Keratinocyte (primary cell): ENCODE data around the gene DPM3. TPM values are rescaled to one million over a fixed set of nuclear protein-coding genes. Genes with fewer than 3 reads are reported as not detected.

Source experiments
- DNase-seq: peaks from one replicate; pipeline ENCODE4 v3.0.0-alpha.2; 2011; ENCODE audit warnings: low read depth, missing footprints, low spot score
- FAIRE-seq: peaks from 2 replicates; lab custom pipeline; 2011; peaks lifted over from hg19 to GRCh38; lab: Jason Lieb, UNC
- H2AFZ ChIP-seq: 2 replicates; pipeline ENCODE4 v1.6.0; 2012; ENCODE audit warnings: low read length, control low read depth, inconsistent platforms; ENCODE audit not compliant: control insufficient read depth
- H3K27ac ChIP-seq: 2 replicates; pipeline ENCODE4 v1.5.1; 2011; ENCODE audit warnings: low read length; ENCODE audit not compliant: control insufficient read depth, insufficient read depth
- H3K27me3 ChIP-seq: 3 replicates; pipeline ENCODE4 v1.6.0; 2011; ENCODE audit warnings: low read length; ENCODE audit not compliant: control insufficient read depth, insufficient read depth; ENCODE audit errors: extremely low read depth
- H3K36me3 ChIP-seq, 2 experiments: 2 replicates in 1 of 2; 3 replicates in 1 of 2; pipeline ENCODE4 v1.5.1; 2011; ENCODE audit warnings: low read length in 2 of 2, mild to moderate bottlenecking in 1 of 2; ENCODE audit not compliant: control insufficient read depth in 2 of 2, insufficient read depth in 2 of 2; ENCODE audit errors: extremely low read depth in 1 of 2
- H3K4me1 ChIP-seq: 3 replicates; pipeline ENCODE4 v1.5.1; 2011; ENCODE audit warnings: low read length; ENCODE audit not compliant: control insufficient read depth, insufficient read depth; ENCODE audit errors: extremely low read depth
- H3K4me2 ChIP-seq: 3 replicates; pipeline ENCODE4 v1.6.0; 2011; ENCODE audit warnings: low read depth, low read length; ENCODE audit not compliant: control insufficient read depth, insufficient read depth; ENCODE audit errors: extremely low read depth
- H3K4me3 ChIP-seq, 3 experiments: fragments of 200-600 bp in 1 of 3; sonication (generic) in 1 of 3; 2 replicates in 2 of 3; 3 replicates in 1 of 3; pipeline ENCODE4 v1.5.1; 2011 to 2016; ENCODE audit warnings: low read length in 3 of 3, mild to moderate bottlenecking in 3 of 3, control low read depth in 2 of 3, inconsistent platforms in 1 of 3, low read depth in 1 of 3, mixed read lengths in 1 of 3, mixed run types in 1 of 3, moderate library complexity in 1 of 3; ENCODE audit not compliant: control insufficient read depth in 2 of 3, insufficient read depth in 2 of 3; ENCODE audit errors: extremely low read depth in 1 of 3
- H3K79me2 ChIP-seq: 2 replicates; pipeline ENCODE4 v1.6.0; 2012; ENCODE audit warnings: low read length; ENCODE audit not compliant: control insufficient read depth, insufficient read depth
- H3K9ac ChIP-seq: 3 replicates; pipeline ENCODE4 v1.6.0; 2011; ENCODE audit warnings: low read length; ENCODE audit not compliant: control insufficient read depth, insufficient read depth; ENCODE audit errors: extremely low read depth
- H3K9me1 ChIP-seq: 3 replicates; pipeline ENCODE4 v1.6.0; 2011; ENCODE audit warnings: low read length; ENCODE audit not compliant: control insufficient read depth, insufficient read depth; ENCODE audit errors: extremely low read depth
- H3K9me3 ChIP-seq: 2 replicates; pipeline ENCODE4 v1.5.1; 2012; ENCODE audit warnings: low read depth, low read length; ENCODE audit not compliant: control insufficient read depth
- H4K20me1 ChIP-seq: 3 replicates; pipeline ENCODE4 v1.6.0; 2011; ENCODE audit warnings: low read length; ENCODE audit not compliant: control insufficient read depth, insufficient read depth; ENCODE audit errors: extremely low read depth
- CTCF ChIP-seq, 3 experiments: IDR thresholded peaks in 1 of 3; conservative IDR thresholded peaks in 1 of 3; optimal IDR thresholded peaks in 1 of 3; 2 replicates in 2 of 3; 3 replicates in 1 of 3; pipeline versions ENCODE3 to v1.5.1; 2011; ENCODE audit warnings: low read length in 3 of 3, mild to moderate bottlenecking in 3 of 3, moderate library complexity in 2 of 3, control low read depth in 1 of 3, inconsistent platforms in 1 of 3; ENCODE audit not compliant: insufficient read depth in 2 of 3; ENCODE audit errors: extremely low read depth in 1 of 3
- EZH2 ChIP-seq: IDR thresholded peaks from one replicate; pipeline ENCODE4 v1.6.1; 2012; ENCODE audit warnings: inconsistent platforms, mild to moderate bottlenecking, low read length, moderate library complexity
- dilution Hi-C: fragments of 300-500 bp; cut with MboI; formaldehyde crosslinking; loops from one replicate; pipeline ENCODE4 v1.7.0; 2020; ENCODE audit warnings: low sequenced_read_pairs; ENCODE audit not compliant: extremely low pct_ligation_motif_present
- polyA plus RNA-seq, 5 experiments: library from polyadenylated mRNA; depleted of rRNA in 3 of 5; stranded (reverse) in 3 of 5; stranded (forward) in 1 of 5; unstranded in 1 of 5; fragments of >200 nt; gene quantifications; 1 replicate in 1 of 5; 2 replicates in 3 of 5; 3 replicates in 1 of 5; pipeline versions ENCODE4 v1.2.1 to v1.2.3, GENCODE V29; 2011 to 2012; ENCODE audit warnings: missing spikeins in 2 of 5, low read depth in 1 of 5, low replicate concordance in 1 of 5

The DPM3 gene
- polyA plus RNA-seq, 1 donor (not counting 4 experiments of a cell fraction or from before 2014, with no cell fraction given) = 29.3 TPM

- Histone ChIP-seq H3K36me3 (peaks cover 0 to under 1% of the 10 kb centered on the region in 2 experiments), H4K20me1 (no peaks in the 10 kb centered on the region), H3K4me3 (peak overlapping the region in 2 of 3 experiments; percentile 6 to 48), H3K9me1 (peaks cover 3% of the 10 kb centered on the region), H3K9me3 (no peaks in the 10 kb centered on the region), H3K27me3 (no peaks in the 10 kb centered on the region), H3K79me2 (peaks cover 24% of the 10 kb centered on the region), H3K27ac (peak overlapping the region; percentile 84), H3K4me1 (peaks cover 50% of the 10 kb centered on the region), H3K4me2 (peak overlapping the region; percentile 85), H2AFZ (peak overlapping the region; percentile 16), H3K9ac (peak overlapping the region; percentile 96)
- dilution Hi-C loops = no loop called here
- TF ChIP-seq CTCF (optimal IDR thresholded peaks at IDR 0.05 in 1 of 3, IDR thresholded peaks at IDR 0.05 in 1 of 3, conservative IDR thresholded peaks at IDR 0.05 in 1 of 3; ENCODE audit: extremely low read depth in 1 of 3, insufficient read depth in 2 of 3, low read length in 3 of 3) (peak in 1 of 3 experiments; percentile 12), EZH2 (no peak)
- FAIRE-seq (peak; percentile 20), DNase-seq (peak; percentile 80)
These were observed 14.8 kb downstream of the DPM3 start for GRCh38 chr1:155125511-155125945.

DNA sequence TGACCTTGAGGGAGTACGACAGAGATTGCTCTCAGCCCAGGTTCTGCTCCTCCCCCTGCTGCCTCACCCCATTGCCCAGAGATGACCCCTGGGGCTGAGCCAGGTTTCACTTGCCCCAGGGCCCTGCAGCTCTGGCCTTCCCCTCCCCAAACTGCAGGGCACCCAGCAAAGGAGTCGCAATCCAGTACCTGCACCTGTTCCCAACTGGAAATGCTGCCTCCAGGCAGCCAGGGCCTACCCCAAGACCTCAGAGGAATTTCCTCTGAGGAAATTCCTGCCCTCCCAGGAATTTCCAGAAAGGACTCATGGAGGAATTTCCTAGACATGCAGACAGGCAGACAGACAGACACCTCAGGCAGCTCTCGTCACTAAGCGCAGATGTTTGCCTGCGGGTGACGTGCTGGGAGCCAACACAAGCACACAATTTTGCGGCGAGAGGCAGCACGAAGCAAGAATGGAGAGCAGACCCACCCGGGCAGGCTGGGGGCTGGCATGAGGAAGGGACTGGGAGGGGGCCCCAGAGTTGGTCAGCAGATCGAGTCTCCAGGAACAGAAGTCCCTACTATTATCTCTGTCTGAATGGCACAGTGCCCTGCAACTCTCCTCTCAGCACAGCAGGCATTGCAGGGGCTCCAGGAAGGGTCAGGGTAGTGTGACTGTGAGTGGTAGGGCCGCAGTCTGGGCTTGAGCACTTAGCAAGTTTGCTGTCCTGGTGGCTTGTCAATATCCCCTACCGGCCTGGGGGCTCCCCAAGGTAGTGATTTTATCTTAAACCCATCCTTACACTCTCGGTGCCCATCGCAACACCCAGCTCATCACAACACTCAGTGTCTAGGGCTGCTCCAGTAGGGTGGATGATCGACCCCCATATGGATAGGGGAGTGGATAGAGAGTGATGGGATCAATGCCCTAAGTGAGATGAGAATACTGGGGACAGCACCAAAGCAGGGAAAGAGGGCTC is 15.5 kb downstream of the DPM3 start:
- Histone ChIP-seq H3K27ac (peak overlapping the region; percentile 84), H3K4me3 (peak overlapping the region in 2 of 3 experiments; percentile 26 to 48), H3K9me3 (no peaks in the 10 kb centered on the region), H3K4me1 (peaks cover 43% of the 10 kb centered on the region), H3K9ac (peak overlapping the region; percentile 96), H3K27me3 (no peaks in the 10 kb centered on the region), H3K4me2 (peak overlapping the region; percentile 85), H3K36me3 (no peaks in the 10 kb centered on the region), H3K9me1 (peaks cover 3% of the 10 kb centered on the region), H2AFZ (no peak overlapping the region), H3K79me2 (peaks cover 17% of the 10 kb centered on the region), H4K20me1 (no peaks in the 10 kb centered on the region)
- TF ChIP-seq CTCF (optimal IDR thresholded peaks at IDR 0.05 in 1 of 3, IDR thresholded peaks at IDR 0.05 in 1 of 3, conservative IDR thresholded peaks at IDR 0.05 in 1 of 3; ENCODE audit: extremely low read depth in 1 of 3, insufficient read depth in 2 of 3, low read length in 3 of 3) = no peak
- no peak for TF ChIP-seq EZH2
- dilution Hi-C loops = no loop called here
- DNase-seq = peak; percentile 85
- FAIRE-seq = no peak
